ENCODE measurements around the gene RNF5. TPM values are rescaled to one million over a fixed set of nuclear protein-coding genes. Genes with fewer than 3 reads are reported as not detected.

RNF5 gene
- total and polyA plus RNA-seq, 9 of the 15 experiments (the other 6 are each of a cell fraction or from before 2014, with no cell fraction given), result 62.2 to 245 (median 129) TPM

DNA sequence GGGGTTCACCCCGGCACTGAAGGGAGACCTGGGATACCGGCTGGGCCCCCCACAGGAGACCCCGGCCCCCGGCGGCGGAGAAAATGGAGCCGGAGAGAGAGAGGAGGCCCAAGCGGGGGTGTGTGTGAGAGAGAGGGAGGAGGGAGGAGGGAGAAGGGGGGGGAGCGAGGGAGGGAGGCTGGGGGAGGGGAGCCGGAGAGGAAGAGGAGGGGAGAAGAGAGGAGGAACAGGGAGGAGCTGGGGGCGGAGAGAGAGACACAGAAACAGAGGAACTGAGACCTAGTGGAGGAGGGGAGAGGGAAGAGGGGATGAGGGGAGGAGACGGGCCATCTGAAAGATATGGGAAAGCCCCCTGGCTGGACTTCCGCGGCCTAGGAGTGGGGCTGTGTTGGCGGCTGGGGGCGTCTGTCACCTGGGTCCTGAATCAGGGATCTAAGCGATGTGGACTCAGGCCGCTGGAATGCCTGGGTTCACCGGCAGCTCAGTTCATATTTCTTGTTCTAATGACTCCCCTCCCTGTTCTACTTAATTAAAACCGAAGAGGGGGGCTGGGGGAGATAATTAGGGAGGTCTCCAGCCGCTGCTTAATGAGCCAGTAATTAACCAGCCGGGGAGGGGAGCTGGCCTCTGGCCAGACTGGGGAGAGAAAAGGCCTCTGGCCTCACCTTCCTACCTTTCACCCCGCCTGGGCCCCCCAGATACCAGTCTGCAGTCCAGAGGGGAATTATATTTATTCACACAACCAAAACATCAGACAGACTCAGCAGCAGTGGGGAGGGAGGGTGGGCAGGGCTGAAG, 12.0 kb downstream of the RNF5 start, which contains the start of gene PBX2 (continued):
- TF ChIP-seq SMARCC2 (IDR thresholded peaks at IDR 0.05; ENCODE audit: low read depth) (peak; percentile 37; the same call in 1 of the 2 replicates), KAT7 (CRISPR knock-in tag; IDR thresholded peaks at IDR 0.05; ENCODE audit: borderline replicate concordance) (no peak), ZNF695 (CRISPR knock-in tag; IDR thresholded peaks at IDR 0.05) (no peak), HLTF (IDR thresholded peaks at IDR 0.05) (peak; percentile 87; the same call in 1 of the 2 replicates), PML (IDR thresholded peaks at IDR 0.05; ENCODE audit: low read length) (no peak), KDM1A (IDR thresholded peaks at IDR 0.05) (peak in 1 of 2 experiments; percentile 56; a peak in 1 of 4 replicates), PPARD (CRISPR knock-in tag; IDR thresholded peaks at IDR 0.05) (no peak), FOXJ3 (CRISPR knock-in tag; IDR thresholded peaks at IDR 0.05) (no peak), DACH1 (IDR thresholded peaks at IDR 0.05; ENCODE audit: partially characterized antibody) (peak; percentile 87), TRIM28 (IDR thresholded peaks at IDR 0.05) (peak; percentile 53; the same call in 1 of the 2 replicates), MCM3 (IDR thresholded peaks at IDR 0.05) (no peak), ETV6 (IDR thresholded peaks at IDR 0.05; ENCODE audit: borderline replicate concordance in 1 of 2, low read depth in 2 of 2, low read length in 1 of 2) (no peak), ETV6 (CRISPR knock-in tag; IDR thresholded peaks at IDR 0.05; ENCODE audit: borderline replicate concordance) (no peak), PHB (CRISPR knock-in tag; IDR thresholded peaks at IDR 0.05) (0 out of 2 replicates have a peak, but pooled peaks have one; percentile 56), MEF2A (IDR thresholded peaks at IDR 0.05; ENCODE audit: control insufficient read depth, low read depth, low read length) (no peak), ELF2 (CRISPR knock-in tag; IDR thresholded peaks at IDR 0.05) (peak; percentile 72; the same call in 1 of the 2 replicates), NONO (IDR thresholded peaks at IDR 0.05; ENCODE audit: low read depth in 2 of 2, low read length in 1 of 2) (0 out of 4 replicates have a peak, but pooled peaks of 1 of the 2 experiments have one; percentile 28), THAP12 (CRISPR knock-in tag; IDR thresholded peaks at IDR 0.05) (no peak), STAT5A (IDR thresholded peaks at IDR 0.05; ENCODE audit: borderline replicate concordance, low read length) (no peak), HES1 (IDR thresholded peaks at IDR 0.05; ENCODE audit: low read depth) (no peak), ZNF3 (CRISPR knock-in tag; IDR thresholded peaks at IDR 0.05) (no peak)
- TF ChIP-seq, protein P1, sequence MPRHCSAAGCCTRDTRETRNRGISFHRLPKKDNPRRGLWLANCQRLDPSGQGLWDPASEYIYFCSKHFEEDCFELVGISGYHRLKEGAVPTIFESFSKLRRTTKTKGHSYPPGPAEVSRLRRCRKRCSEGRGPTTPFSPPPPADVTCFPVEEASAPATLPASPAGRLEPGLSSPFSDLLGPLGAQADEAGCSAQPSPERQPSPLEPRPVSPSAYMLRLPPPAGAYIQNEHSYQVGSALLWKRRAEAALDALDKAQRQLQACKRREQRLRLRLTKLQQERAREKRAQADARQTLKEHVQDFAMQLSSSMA (CRISPR knock-in tag; IDR thresholded peaks at IDR 0.05), result no peak
- TF ChIP-seq, protein P2, sequence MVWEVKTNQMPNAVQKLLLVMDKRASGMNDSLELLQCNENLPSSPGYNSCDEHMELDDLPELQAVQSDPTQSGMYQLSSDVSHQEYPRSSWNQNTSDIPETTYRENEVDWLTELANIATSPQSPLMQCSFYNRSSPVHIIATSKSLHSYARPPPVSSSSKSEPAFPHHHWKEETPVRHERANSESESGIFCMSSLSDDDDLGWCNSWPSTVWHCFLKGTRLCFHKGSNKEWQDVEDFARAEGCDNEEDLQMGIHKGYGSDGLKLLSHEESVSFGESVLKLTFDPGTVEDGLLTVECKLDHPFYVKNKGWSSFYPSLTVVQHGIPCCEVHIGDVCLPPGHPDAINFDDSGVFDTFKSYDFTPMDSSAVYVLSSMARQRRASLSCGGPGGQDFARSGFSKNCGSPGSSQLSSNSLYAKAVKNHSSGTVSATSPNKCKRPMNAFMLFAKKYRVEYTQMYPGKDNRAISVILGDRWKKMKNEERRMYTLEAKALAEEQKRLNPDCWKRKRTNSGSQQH (CRISPR knock-in tag; IDR thresholded peaks at IDR 0.05), result peak; percentile 93
- TF ChIP-seq, protein P3, sequence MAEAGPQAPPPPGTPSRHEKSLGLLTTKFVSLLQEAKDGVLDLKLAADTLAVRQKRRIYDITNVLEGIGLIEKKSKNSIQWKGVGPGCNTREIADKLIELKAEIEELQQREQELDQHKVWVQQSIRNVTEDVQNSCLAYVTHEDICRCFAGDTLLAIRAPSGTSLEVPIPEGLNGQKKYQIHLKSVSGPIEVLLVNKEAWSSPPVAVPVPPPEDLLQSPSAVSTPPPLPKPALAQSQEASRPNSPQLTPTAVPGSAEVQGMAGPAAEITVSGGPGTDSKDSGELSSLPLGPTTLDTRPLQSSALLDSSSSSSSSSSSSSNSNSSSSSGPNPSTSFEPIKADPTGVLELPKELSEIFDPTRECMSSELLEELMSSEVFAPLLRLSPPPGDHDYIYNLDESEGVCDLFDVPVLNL (CRISPR knock-in tag; IDR thresholded peaks at IDR 0.05; ENCODE audit: low read depth), result no peak

Data from K562 (cell line).